Measurements from ENCODE around the gene RAB24. TPM values are rescaled to one million over a fixed set of nuclear protein-coding genes. Genes with fewer than 3 reads are reported as not detected.

Gene RAB24
- total RNA-seq, 4 donors from 2014 or later = 11.4 to 22.8 (median 14.5) TPM

DNA sequence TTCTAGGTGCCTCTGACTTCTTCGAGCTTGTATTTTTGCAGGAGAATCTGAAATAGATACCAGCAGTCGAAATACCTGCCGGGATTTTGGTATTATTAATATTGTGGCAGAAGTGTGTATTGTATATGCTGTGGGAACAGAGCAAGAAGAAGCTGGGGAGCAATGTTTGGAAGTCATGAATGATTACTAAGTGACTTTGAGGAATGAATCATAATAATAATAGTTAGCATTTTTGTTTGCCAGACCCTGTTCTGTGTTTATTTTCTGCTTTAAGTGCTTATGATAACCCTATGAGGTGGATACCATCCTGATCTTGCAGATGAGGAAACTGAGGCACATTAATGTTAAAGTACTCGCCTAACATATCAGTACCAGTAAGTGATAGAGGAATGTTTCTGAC lies 32.4 kb downstream of the RAB24 start:
- in situ Hi-C loops (cut with MboI; ENCODE audit: low sequenced_read_pairs in 4 of 4) = loop anchor here in 1 of 4 donors (25.0 kb wide), 1 partner anchor 159 kb away; no protein-coding TSS in a partner anchor
- no peak for ATAC-seq
- intact Hi-C loops (cut with DNase I; ENCODE audit: low total_unique reads) = no loop called here
- DNase-seq = no peak
- H3K27ac ChIP-seq = no peak overlapping the region
- TF ChIP-seq POLR2A (IDR thresholded peaks at IDR 0.05) = no peak
- TF ChIP-seq, protein P1, sequence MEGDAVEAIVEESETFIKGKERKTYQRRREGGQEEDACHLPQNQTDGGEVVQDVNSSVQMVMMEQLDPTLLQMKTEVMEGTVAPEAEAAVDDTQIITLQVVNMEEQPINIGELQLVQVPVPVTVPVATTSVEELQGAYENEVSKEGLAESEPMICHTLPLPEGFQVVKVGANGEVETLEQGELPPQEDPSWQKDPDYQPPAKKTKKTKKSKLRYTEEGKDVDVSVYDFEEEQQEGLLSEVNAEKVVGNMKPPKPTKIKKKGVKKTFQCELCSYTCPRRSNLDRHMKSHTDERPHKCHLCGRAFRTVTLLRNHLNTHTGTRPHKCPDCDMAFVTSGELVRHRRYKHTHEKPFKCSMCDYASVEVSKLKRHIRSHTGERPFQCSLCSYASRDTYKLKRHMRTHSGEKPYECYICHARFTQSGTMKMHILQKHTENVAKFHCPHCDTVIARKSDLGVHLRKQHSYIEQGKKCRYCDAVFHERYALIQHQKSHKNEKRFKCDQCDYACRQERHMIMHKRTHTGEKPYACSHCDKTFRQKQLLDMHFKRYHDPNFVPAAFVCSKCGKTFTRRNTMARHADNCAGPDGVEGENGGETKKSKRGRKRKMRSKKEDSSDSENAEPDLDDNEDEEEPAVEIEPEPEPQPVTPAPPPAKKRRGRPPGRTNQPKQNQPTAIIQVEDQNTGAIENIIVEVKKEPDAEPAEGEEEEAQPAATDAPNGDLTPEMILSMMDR (IDR thresholded peaks at IDR 0.05 in 4 of 5, conservative IDR thresholded peaks at IDR 0.05 in 1 of 5) = no peak
- H3K4me1 ChIP-seq = no peaks in the 10 kb centered on the region
- H3K9me3 ChIP-seq = no peaks in the 10 kb centered on the region
- H3K4me3 ChIP-seq = no peak overlapping the region
- H3K36me3 ChIP-seq = peaks cover 5 to 70% of the 10 kb centered on the region in 2 donors
- no peaks in the 10 kb centered on the region for H3K27me3 ChIP-seq

DNA sequence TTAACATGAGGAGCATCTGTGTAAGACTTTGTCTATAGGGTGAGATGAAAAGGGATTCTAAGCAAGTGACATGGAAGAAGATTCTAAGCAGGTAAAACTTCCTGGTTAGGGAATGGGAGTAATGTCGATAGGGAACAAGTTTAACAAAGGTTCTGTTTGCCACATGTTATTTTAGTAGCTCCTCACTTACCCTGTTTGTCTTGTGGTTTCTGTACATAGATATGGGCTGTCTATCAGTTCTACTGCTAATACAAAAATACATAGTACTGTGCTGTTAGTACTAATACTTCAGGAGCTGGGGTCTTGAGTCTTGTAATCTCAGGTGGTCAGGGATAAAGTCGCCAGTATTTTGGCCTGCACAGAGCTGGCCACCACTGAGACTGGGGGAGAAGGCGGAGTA lies 32.9 kb downstream of the RAB24 start:
- no peaks in the 10 kb centered on the region for H3K9me3 ChIP-seq
- no peak overlapping the region for H3K27ac ChIP-seq
- peaks cover 5 to 68% of the 10 kb centered on the region in 2 donors for H3K36me3 ChIP-seq
- H3K4me3 ChIP-seq = no peak overlapping the region
- intact Hi-C loops (cut with DNase I; ENCODE audit: low total_unique reads) (no loop called here), in situ Hi-C loops (cut with MboI; ENCODE audit: low sequenced_read_pairs in 4 of 4) (loop anchor here in 1 of 4 donors (25.0 kb wide), 1 partner anchor 158 kb away; no protein-coding TSS in a partner anchor)
- no peak for TF ChIP-seq POLR2A (IDR thresholded peaks at IDR 0.05)
- TF ChIP-seq, protein P1 (IDR thresholded peaks at IDR 0.05 in 4 of 5, conservative IDR thresholded peaks at IDR 0.05 in 1 of 5) = no peak
- DNase-seq = no peak
- no peaks in the 10 kb centered on the region for H3K27me3 ChIP-seq
- H3K4me1 ChIP-seq = no peaks in the 10 kb centered on the region
- no peak for ATAC-seq

DNA sequence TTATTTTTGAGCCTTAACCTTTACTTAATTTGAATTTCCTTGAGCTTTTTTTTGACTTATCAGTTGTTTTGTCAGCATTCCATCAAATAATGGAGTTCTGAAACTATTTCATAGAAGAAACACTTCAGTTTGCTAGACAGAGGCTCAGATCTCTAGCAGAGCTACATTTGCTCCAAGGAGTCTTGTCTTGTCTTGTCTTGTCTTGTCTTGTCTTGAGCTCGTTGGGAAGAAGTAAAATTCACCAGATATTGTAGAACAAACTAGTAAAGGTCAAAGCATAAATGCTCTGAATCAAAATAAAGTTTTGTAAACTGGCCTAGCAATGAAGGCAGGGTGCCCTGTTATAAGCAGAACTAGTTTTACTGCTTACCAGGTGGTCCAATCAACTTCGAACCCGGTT lies 33.5 kb downstream of the RAB24 start:
- Histone ChIP-seq H3K4me1 (no peaks in the 10 kb centered on the region), H3K27ac (no peak overlapping the region), H3K27me3 (no peaks in the 10 kb centered on the region), H3K9me3 (no peaks in the 10 kb centered on the region), H3K36me3 (peaks cover 5 to 65% of the 10 kb centered on the region in 2 donors), H3K4me3 (no peak overlapping the region)
- in situ Hi-C loops (cut with MboI; ENCODE audit: low sequenced_read_pairs in 4 of 4) (loop anchor here in 1 of 4 donors (25.0 kb wide), 1 partner anchor 158 kb away; no protein-coding TSS in a partner anchor), intact Hi-C loops (cut with DNase I; ENCODE audit: low total_unique reads) (no loop called here)
- no peak for DNase-seq
- no peak for TF ChIP-seq POLR2A (IDR thresholded peaks at IDR 0.05)
- TF ChIP-seq, protein P1 (IDR thresholded peaks at IDR 0.05 in 4 of 5, conservative IDR thresholded peaks at IDR 0.05 in 1 of 5) = no peak
- no peak for ATAC-seq

DNA sequence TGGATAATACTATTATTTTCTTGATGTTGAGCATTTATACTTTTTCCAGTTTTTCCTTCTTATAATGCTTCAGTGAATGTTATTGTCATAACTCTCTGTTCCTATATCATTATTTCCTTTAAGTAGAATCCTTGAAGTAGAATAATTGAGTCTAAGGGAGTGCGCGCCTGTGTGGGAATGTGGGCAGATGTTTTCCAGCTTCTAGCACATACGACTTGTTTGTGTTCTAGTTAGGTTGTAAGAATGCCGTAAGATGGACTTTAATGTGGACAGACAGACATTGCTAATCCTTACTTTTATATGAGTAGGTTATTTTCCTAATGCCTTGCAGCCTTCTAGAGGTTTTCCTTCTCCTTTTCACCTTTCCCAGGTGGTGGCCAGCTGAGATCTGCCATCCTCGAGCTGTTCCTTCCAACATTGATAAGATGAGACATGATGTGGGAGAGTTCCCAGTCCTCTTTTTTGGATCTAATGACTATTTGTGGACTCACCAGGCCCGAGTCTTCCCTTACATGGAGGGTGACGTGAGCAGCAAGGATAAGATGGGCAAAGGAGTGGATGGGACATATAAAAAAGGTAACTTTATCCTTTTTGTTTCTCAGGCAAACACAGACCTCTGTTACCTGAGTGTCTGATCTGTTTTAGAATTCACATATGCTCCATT lies 34.2 kb downstream of the RAB24 start:
- no peak for ATAC-seq
- H3K27me3 ChIP-seq = no peaks in the 10 kb centered on the region
- no peak for DNase-seq
- H3K4me1 ChIP-seq = no peaks in the 10 kb centered on the region
- in situ Hi-C loops (cut with MboI; ENCODE audit: low sequenced_read_pairs in 4 of 4) (loop anchor here in 1 of 4 donors (25.0 kb wide), 1 partner anchor 157 kb away; no protein-coding TSS in a partner anchor), intact Hi-C loops (cut with DNase I; ENCODE audit: low total_unique reads) (no loop called here)
- no peak for TF ChIP-seq POLR2A (IDR thresholded peaks at IDR 0.05)
- TF ChIP-seq, protein P1 (IDR thresholded peaks at IDR 0.05 in 4 of 5, conservative IDR thresholded peaks at IDR 0.05 in 1 of 5) = no peak
- H3K27ac ChIP-seq = no peak overlapping the region
- H3K36me3 ChIP-seq = peaks cover 5 to 61% of the 10 kb centered on the region in 2 donors
- H3K4me3 ChIP-seq = no peak overlapping the region
- H3K9me3 ChIP-seq = no peaks in the 10 kb centered on the region

All from gastrocnemius medialis (tissue), 4 donors.